ENCODE measurements around the gene IGF2.

Gene IGF2

DNA sequence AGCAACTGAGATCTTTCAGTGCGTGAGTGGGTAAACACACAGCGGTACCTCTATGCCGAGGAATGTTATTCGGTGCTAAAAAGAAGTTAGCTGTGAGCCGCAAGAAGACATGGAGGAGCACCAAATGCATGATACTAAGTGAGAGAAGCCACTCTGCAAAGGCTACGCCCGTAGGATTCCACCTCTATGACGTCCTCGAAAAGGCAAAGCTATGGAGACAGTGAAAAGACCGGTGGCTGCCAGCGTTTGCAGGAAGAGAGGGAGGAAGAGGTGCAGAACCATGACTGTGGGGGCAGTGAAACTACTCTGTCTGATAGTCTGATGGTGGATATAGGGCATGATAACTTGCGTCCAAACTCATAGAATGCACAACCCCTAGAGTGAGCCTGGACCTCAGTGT, 28.7 kb downstream of the IGF2 start:
- H3K4me1 ChIP-seq (ENCODE audit: control insufficient read depth, insufficient read depth, low read length), result no peaks in the 10 kb centered on the region
- no peaks in the 10 kb centered on the region for H3K27me3 ChIP-seq (ENCODE audit: control insufficient read depth, insufficient read depth, low read length, poor library complexity, severe bottlenecking)
- H3K27ac ChIP-seq (ENCODE audit: insufficient read depth, low read depth, low read length, poor library complexity, severe bottlenecking), result no peak overlapping the region
- no peak overlapping the region for H3K4me3 ChIP-seq (ENCODE audit: insufficient read depth, low read depth, low read length)
- WGBS, 2 experiments, result 94% methylated on average over 12 of the region's 12 CpGs
- no peaks in the 10 kb centered on the region for H3K36me3 ChIP-seq (ENCODE audit: control insufficient read depth, insufficient read depth, low read length)
- H3K9me3 ChIP-seq (ENCODE audit: control insufficient read depth, low read length), result no peaks in the 10 kb centered on the region

DNA sequence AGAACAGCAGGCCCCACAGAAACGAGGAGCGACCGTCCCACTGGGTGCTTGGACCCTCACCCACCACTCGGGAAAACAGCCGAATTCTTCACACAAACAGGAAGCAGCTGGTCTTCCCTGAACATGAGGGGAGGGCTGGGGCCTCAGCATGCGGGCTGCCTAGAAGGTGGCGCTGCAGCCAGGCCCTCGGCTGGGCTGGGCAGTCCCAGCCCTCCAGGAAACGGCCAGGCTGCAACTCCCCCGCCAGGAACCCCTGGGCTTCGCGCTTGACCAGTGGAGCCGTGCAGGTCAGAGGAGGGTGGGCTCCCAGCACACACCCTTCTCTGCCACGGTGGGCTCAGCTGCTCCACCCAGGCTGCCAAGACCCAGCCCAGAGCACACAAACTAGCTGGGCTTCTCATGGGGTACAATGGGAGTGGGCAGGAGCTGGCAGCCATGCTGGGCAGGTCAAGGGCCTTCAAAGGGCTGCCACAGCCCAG, 29.6 kb downstream of the IGF2 start:
- Histone ChIP-seq H3K4me1 (ENCODE audit: control insufficient read depth, insufficient read depth, low read length) (peaks cover 5% of the 10 kb centered on the region), H3K36me3 (ENCODE audit: control insufficient read depth, insufficient read depth, low read length) (no peaks in the 10 kb centered on the region), H3K9me3 (ENCODE audit: control insufficient read depth, low read length) (no peaks in the 10 kb centered on the region), H3K27me3 (ENCODE audit: control insufficient read depth, insufficient read depth, low read length, poor library complexity, severe bottlenecking) (no peaks in the 10 kb centered on the region), H3K4me3 (ENCODE audit: insufficient read depth, low read depth, low read length) (no peak overlapping the region), H3K27ac (ENCODE audit: insufficient read depth, low read depth, low read length, poor library complexity, severe bottlenecking) (no peak overlapping the region)
- WGBS, 2 experiments, result 61 to 64% methylated on average over 14 of the region's 14 CpGs

DNA sequence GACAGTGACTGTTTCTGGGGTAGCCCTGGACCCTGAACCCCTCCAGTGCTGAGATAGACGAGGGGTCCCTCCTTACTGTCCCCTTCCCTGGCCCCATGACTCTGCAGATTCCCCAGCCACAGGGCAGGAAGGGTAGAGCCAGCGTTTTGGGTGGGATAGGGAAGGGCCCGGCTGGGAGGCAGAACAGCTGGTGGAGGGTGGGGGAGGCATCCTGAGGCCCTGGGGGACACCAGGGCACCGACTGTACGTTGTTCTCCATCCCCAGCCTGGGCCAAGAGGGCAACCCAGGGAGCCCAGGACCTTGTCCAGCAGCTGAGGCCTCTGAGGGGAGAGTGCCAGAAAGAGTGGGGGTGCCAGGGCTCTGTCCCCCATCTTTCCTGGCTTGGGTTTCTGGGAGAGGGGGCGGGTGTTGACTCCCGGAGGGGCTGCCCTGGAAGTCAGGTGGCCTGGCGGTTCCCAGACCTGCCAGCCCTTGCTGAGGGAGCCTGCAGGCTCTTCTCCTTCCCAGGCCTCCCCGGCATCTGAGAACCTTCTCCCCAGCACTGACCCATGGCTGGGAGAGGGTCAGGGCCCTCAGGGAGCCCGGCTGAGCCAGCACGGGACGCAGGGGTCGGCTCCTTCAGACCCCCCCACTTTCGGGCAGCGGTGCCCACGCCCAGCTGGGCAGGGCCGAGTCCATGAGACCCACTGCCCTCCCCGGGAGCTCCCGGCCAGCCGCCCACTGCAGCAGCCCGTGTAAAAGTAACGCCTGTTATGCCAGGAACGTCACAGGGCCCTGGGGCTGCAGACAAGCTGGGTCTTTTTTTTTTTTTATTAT, 30.3 kb downstream of the IGF2 start:
- 89 to 90% methylated on average over 23 of the region's 23 CpGs for WGBS, 2 experiments
- no peak overlapping the region for H3K27ac ChIP-seq (ENCODE audit: insufficient read depth, low read depth, low read length, poor library complexity, severe bottlenecking)
- H3K27me3 ChIP-seq (ENCODE audit: control insufficient read depth, insufficient read depth, low read length, poor library complexity, severe bottlenecking), result no peaks in the 10 kb centered on the region
- H3K36me3 ChIP-seq (ENCODE audit: control insufficient read depth, insufficient read depth, low read length), result no peaks in the 10 kb centered on the region
- H3K9me3 ChIP-seq (ENCODE audit: control insufficient read depth, low read length), result no peaks in the 10 kb centered on the region
- H3K4me3 ChIP-seq (ENCODE audit: insufficient read depth, low read depth, low read length), result no peak overlapping the region
- peaks cover 5% of the 10 kb centered on the region for H3K4me1 ChIP-seq (ENCODE audit: control insufficient read depth, insufficient read depth, low read length)

DNA sequence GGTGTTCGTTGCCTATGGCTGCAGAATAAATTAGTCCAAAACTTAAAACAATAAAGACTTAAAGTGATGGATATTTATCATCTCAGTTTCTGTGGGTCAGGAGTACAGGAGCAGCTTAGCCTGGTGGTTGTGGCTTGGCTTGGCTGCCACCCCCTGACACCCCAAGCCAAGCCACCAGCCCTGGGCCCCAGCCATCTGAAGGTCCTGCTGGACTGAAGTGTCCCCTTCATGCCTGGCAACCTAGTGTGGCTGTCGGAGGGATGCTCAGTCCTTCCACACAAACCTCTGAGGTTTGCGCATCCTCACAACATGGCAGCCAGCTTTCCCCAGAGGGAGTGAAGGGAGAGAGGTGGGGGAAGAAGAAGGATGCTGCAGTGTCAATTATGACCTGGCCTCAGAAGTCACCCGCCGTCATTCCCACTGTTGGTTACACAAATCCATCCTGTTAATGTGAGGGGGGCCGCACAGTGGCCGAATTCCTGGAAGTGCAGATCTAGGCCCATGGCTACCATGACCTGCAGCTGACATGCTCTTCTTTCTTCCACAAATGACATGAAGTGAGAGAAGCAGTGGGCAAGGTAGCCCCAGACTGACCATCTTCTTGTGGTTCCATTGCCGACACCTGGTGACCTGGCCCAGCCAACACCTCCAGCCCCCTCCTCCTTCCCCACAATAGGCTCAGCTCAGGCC, 31.1 kb downstream of the IGF2 start:
- H3K4me3 ChIP-seq (ENCODE audit: insufficient read depth, low read depth, low read length), result no peak overlapping the region
- WGBS, 2 experiments, result 96 to 97% methylated on average over 8 of the region's 8 CpGs
- H3K36me3 ChIP-seq (ENCODE audit: control insufficient read depth, insufficient read depth, low read length), result no peaks in the 10 kb centered on the region
- H3K4me1 ChIP-seq (ENCODE audit: control insufficient read depth, insufficient read depth, low read length), result peaks cover 5% of the 10 kb centered on the region
- no peak overlapping the region for H3K27ac ChIP-seq (ENCODE audit: insufficient read depth, low read depth, low read length, poor library complexity, severe bottlenecking)
- no peaks in the 10 kb centered on the region for H3K9me3 ChIP-seq (ENCODE audit: control insufficient read depth, low read length)
- H3K27me3 ChIP-seq (ENCODE audit: control insufficient read depth, insufficient read depth, low read length, poor library complexity, severe bottlenecking), result no peaks in the 10 kb centered on the region

DNA sequence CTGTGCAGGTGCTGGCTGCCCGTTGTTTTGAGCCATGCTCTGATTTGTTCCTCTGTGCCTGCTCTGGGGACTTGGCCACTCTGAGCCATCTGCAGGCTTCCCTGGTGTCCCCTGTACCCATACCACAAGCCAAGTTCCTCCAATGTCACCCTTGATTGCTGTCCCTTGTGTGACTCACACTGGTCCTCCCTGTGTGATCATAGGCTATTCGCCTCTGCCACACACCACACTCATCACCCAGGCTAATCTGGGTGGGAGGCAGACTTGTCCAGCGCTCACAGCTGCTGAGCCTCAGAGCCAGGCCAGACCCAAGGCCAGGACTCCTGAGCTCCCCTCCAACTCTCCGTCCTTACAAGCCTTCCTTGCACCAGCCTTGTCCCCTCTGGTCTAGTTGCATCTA, 31.7 kb downstream of the IGF2 start:
- H3K27ac ChIP-seq (ENCODE audit: insufficient read depth, low read depth, low read length, poor library complexity, severe bottlenecking), result no peak overlapping the region
- H3K36me3 ChIP-seq (ENCODE audit: control insufficient read depth, insufficient read depth, low read length), result no peaks in the 10 kb centered on the region
- H3K4me3 ChIP-seq (ENCODE audit: insufficient read depth, low read depth, low read length), result no peak overlapping the region

DNA sequence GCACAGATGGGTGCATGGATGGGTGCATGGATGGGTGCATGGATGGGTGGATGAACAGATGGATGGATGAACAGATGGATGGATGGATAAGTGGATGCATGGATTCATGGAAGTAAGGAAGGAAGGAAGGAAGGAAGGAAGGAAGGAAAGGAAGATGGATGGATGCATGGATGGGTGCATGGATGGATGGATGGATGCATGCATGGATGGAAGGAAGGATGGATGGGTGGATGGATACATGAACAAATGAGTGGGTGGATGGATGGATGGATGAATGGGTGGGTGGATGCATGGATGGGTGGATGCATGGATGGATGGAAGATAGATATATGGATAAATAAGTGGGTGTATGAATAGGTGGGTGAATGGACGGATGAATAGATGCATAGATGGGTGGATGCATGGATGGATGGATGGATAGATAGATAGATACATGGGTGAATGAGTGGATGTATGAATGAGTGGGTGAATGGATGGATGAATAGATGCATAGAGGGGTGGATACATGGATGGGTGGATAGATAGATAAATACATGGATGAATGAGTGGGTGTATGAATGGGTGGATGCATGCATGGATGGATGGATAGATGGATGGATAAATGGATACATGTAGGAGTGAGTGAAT, 32.5 kb downstream of the IGF2 start:
- Histone ChIP-seq H3K4me3 (ENCODE audit: insufficient read depth, low read depth, low read length) (no peak overlapping the region), H3K4me1 (ENCODE audit: control insufficient read depth, insufficient read depth, low read length) (peaks cover 5% of the 10 kb centered on the region), H3K36me3 (ENCODE audit: control insufficient read depth, insufficient read depth, low read length) (no peaks in the 10 kb centered on the region), H3K27ac (ENCODE audit: insufficient read depth, low read depth, low read length, poor library complexity, severe bottlenecking) (no peak overlapping the region), H3K9me3 (ENCODE audit: control insufficient read depth, low read length) (no peaks in the 10 kb centered on the region), H3K27me3 (ENCODE audit: control insufficient read depth, insufficient read depth, low read length, poor library complexity, severe bottlenecking) (no peaks in the 10 kb centered on the region)
- WGBS, 2 experiments, result 88 to 90% methylated on average over 1 of the region's 1 CpG

More for the DNA sequence above, 31.7 kb downstream of the IGF2 start:
- WGBS, 2 experiments, result 92 to 95% methylated on average over 4 of the region's 4 CpGs
- Histone ChIP-seq H3K4me1 (ENCODE audit: control insufficient read depth, insufficient read depth, low read length) (peaks cover 5% of the 10 kb centered on the region), H3K27me3 (ENCODE audit: control insufficient read depth, insufficient read depth, low read length, poor library complexity, severe bottlenecking) (no peaks in the 10 kb centered on the region), H3K9me3 (ENCODE audit: control insufficient read depth, low read length) (no peaks in the 10 kb centered on the region)

DNA sequence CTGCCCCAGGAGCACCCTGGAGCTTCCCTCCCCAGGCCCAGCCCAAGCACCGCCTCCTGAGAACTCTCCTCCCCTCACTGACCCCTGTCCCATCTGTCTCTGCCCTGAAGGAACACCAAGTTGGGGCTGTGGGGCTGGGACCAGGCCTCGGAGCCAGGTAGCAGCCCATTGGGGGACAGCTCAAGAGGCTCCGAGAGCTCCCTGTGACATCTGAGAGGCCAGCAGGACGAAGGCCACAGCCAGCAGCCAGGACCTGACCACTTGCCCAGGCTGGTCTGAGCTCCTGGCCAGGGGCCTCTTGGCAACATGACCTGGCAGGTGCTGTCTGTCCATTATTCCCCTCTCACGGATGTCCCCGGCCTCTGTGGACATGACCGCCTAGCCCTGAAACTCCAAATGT, 33.7 kb downstream of the IGF2 start:
- WGBS, 2 experiments, result 93 to 95% methylated on average over 7 of the region's 7 CpGs
- no peak overlapping the region for H3K27ac ChIP-seq (ENCODE audit: insufficient read depth, low read depth, low read length, poor library complexity, severe bottlenecking)

DNA sequence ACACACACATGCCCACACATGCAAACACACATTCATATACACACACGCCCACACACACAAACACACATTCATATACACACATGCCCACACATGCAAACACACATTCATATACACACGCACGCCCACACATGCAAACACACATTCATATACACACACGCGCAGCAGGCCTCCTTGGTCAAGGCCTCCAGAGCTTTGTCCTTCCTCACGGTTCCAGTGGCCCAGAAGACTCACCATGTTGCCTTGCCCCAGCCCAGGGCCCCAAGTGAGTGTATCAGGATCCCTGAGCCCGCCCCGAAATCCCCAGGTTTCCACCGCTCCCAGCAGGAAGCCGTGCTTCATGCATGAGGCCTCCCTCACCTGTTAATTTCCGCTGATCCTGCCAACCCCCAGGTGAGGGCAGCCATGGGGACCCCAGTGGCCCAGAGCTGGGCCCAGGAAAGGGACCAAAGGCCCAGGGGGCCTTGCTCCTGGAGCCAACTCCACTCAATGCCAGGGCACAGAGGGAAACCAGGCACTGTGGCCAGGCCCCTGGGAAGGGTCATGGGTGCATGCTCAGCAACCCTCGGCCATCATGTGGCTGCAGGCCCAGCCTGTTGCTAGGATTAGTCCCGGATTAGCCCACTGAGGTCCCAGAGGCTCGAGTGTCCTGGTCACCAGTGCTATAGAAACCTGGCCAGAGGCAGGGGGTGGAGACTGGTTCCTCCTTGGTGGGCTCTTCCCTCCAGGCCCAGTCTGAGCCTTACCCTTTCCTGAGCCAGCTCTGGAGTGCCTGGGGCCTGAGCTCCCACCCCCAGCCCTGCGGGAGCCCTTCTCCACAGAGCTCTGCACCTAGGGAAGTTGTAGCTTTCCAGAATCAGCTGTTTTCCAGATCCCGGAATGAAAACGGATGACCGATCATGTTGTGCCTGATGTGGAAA, 34.4 kb downstream of the IGF2 start:
- Histone ChIP-seq H3K27ac (ENCODE audit: insufficient read depth, low read depth, low read length, poor library complexity, severe bottlenecking) (no peak overlapping the region), H3K4me3 (ENCODE audit: insufficient read depth, low read depth, low read length) (no peak overlapping the region), H3K27me3 (ENCODE audit: control insufficient read depth, insufficient read depth, low read length, poor library complexity, severe bottlenecking) (no peaks in the 10 kb centered on the region), H3K4me1 (ENCODE audit: control insufficient read depth, insufficient read depth, low read length) (peaks cover 5% of the 10 kb centered on the region), H3K36me3 (ENCODE audit: control insufficient read depth, insufficient read depth, low read length) (no peaks in the 10 kb centered on the region), H3K9me3 (ENCODE audit: control insufficient read depth, low read length) (no peaks in the 10 kb centered on the region)
- 91 to 92% methylated on average over 18 of the region's 18 CpGs for WGBS, 2 experiments

More for the DNA sequence above, 33.7 kb downstream of the IGF2 start:
- Histone ChIP-seq H3K4me3 (ENCODE audit: insufficient read depth, low read depth, low read length) (no peak overlapping the region), H3K9me3 (ENCODE audit: control insufficient read depth, low read length) (no peaks in the 10 kb centered on the region), H3K4me1 (ENCODE audit: control insufficient read depth, insufficient read depth, low read length) (peaks cover 5% of the 10 kb centered on the region), H3K27me3 (ENCODE audit: control insufficient read depth, insufficient read depth, low read length, poor library complexity, severe bottlenecking) (no peaks in the 10 kb centered on the region), H3K36me3 (ENCODE audit: control insufficient read depth, insufficient read depth, low read length) (no peaks in the 10 kb centered on the region)

DNA sequence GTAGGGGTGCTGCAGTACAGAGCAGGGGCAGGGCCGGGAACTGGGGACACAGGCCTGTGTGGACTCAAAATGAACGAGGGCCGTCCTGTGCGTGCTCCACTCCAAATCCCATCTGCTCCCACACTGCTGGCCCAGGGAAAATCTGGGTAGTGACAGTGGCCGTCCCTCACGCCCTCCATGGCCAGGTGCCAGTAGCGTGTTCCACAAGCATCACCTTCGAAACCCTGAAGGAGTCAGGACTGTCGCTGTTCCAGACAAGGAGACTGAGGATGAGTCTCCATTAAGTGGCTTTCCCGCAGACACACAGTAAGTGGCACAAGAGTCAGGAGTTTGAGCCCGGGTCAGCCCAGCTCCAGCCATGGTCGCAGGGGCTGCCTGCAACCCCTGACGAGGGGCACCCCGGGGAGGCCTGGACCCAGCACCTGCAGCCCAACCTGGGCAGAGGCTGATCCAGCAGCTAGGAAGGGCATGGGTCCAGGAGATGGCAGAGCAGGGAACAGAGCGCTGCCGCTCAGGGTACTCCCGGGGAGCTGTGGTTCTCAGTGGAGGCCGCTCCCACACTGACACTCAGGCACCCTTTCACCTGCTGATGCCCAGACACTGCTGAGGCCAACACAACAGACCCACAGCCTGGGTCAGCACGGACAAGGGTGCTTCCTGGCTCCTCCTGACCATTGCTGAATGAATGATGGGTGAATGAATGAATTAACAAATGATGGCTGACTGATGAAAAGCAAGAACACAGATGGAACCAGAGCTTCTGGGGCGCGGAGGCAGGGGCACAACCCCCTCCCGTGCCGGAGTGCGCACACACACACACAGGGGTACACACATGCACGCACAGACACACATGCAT, 35.3 kb downstream of the IGF2 start:
- no peaks in the 10 kb centered on the region for H3K36me3 ChIP-seq (ENCODE audit: control insufficient read depth, insufficient read depth, low read length)
- no peak overlapping the region for H3K27ac ChIP-seq (ENCODE audit: insufficient read depth, low read depth, low read length, poor library complexity, severe bottlenecking)
- no peaks in the 10 kb centered on the region for H3K9me3 ChIP-seq (ENCODE audit: control insufficient read depth, low read length)
- H3K27me3 ChIP-seq (ENCODE audit: control insufficient read depth, insufficient read depth, low read length, poor library complexity, severe bottlenecking), result no peaks in the 10 kb centered on the region
- peaks cover 5% of the 10 kb centered on the region for H3K4me1 ChIP-seq (ENCODE audit: control insufficient read depth, insufficient read depth, low read length)
- no peak overlapping the region for H3K4me3 ChIP-seq (ENCODE audit: insufficient read depth, low read depth, low read length)
- 92 to 94% methylated on average over 25 of the region's 25 CpGs for WGBS, 2 experiments
